Activated CD8-positive, alpha-beta T cell treated with anti-CD3 and anti-CD28 coated beads for 36 hours (primary cell): Measurements from ENCODE around the gene HDGFL2. TPM values are rescaled to one million over a fixed set of nuclear protein-coding genes. Genes with fewer than 3 reads are reported as not detected.

Experiments
- ATAC-seq: fragments of 200-7000 bp; cut with Tn5 transposase; one replicate; pipeline ENCODE4 v1.10.0; 2021; ENCODE audit warnings: mild to moderate bottlenecking, moderate library complexity
- CTCF ChIA-PET: fragments of 350-600 bp; sonication (Branson Sonifier 250); formaldehyde crosslinking; loops from one replicate; lab custom pipeline; 2021; ENCODE audit warnings: antibody characterized with exemption; lab: Charles Lee
- POLR2A ChIA-PET: fragments of 350-600 bp; sonication (Branson Sonifier 250); formaldehyde crosslinking; loops from one replicate; lab custom pipeline; 2021; ENCODE audit warnings: antibody characterized with exemption; lab: Charles Lee
- DNase-seq: peaks from one replicate; pipeline ENCODE4 v3.0.0-alpha.2; 2020
- H3K27ac Mint-ChIP-seq: one replicate; pipeline ENCODE4 v1.8.0; 2021; ENCODE audit warnings: mild to moderate bottlenecking, mixed read lengths
- H3K27me3 Mint-ChIP-seq: one replicate; pipeline ENCODE4 v1.8.0; 2021; ENCODE audit warnings: mixed read lengths
- H3K36me3 Mint-ChIP-seq: one replicate; pipeline ENCODE4 v1.8.0; 2021; ENCODE audit warnings: low read depth, mixed read lengths
- H3K4me1 Mint-ChIP-seq: one replicate; pipeline ENCODE4 v1.8.0; 2021; ENCODE audit warnings: low read depth, mixed read lengths
- H3K4me3 Mint-ChIP-seq: one replicate; pipeline ENCODE4 v1.8.0; 2021; ENCODE audit warnings: mild to moderate bottlenecking, moderate library complexity, mixed read lengths
- H3K9me3 Mint-ChIP-seq: one replicate; pipeline ENCODE4 v1.8.0; 2021; ENCODE audit warnings: mixed read lengths
- CTCF ChIP-seq: fragments of 200-600 bp; IDR thresholded peaks from one replicate; pipeline ENCODE4 v1.8.0; 2022; ENCODE audit warnings: antibody characterized with exemption, mild to moderate bottlenecking
- intact Hi-C: fragments of 100-400 bp; cut with micrococcal nuclease; formaldehyde crosslinking; loops from one replicate; pipeline ENCODE4 v1.10.0; 2022
- total RNA-seq, 2 experiments: library from RNA; stranded (reverse); gene quantifications; one replicate each; pipeline ENCODE4 v1.2.3, GENCODE V29; 2021

Gene HDGFL2
- total RNA-seq, 2 experiments from 2014 or later: 37.5 to 44.0 TPM

GRCh38 chr19:4515732-4516131 lies 43.6 kb downstream of the HDGFL2 start:
- H3K36me3 Mint-ChIP-seq: no peaks in the 10 kb centered on the region
- TF ChIP-seq CTCF: no peak
- intact Hi-C loops: no loop called here
- H3K27ac Mint-ChIP-seq: no peak overlapping the region
- H3K9me3 Mint-ChIP-seq: no peaks in the 10 kb centered on the region
- ATAC-seq: no peak
- no peaks in the 10 kb centered on the region for H3K4me1 Mint-ChIP-seq
- ChIA-PET POLR2A (no interaction called here), CTCF (interaction anchor here (1.7 kb wide), 1 partner anchor 8 kb away, joined by 3 read pairs; no protein-coding TSS in a partner anchor)
- H3K4me3 Mint-ChIP-seq: no peak overlapping the region
- H3K27me3 Mint-ChIP-seq: no peaks in the 10 kb centered on the region
- no peak for DNase-seq

DNA sequence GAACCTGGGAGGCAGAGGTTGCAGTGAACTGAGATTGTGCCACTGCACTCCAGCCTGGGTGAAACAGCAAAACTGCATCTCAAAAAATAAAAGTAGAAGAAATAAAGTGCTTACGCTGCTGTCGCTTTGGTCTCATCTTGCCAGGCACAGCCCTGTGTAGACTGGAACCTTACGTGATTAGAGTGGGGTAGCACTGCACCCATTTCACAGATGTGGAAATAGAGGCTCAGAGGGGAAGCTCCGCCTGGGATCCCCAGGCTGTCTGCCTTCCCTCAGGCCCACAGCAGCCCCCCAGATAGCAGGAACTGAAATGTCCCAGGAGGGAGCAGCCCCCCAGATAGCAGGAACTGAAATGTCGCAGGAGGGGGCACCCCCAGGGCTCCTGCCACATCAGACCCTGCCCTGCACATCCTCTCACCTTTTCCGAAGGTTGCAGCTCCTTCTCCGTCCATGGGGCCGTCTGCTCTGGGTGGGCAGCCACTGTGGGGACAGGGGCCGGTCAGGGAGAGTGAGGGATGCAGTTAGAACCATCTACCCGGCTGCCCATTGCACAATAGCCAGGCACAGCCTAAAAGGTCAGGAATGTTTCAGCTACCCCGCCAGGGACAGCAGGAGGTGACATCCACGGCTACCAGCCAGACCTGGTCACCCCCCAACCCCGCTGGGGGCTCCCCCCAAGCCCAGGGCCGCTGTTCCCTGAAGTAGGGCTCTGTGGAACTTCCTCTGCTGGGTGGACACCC lies 44.3 kb downstream of the HDGFL2 start:
- no peak for ATAC-seq
- TF ChIP-seq CTCF: no peak
- CTCF ChIA-PET: no interaction called here
- intact Hi-C loops: no loop called here
- Mint-ChIP-seq H3K4me3 (no peak overlapping the region), H3K27ac (no peak overlapping the region), H3K27me3 (no peaks in the 10 kb centered on the region), H3K9me3 (no peaks in the 10 kb centered on the region), H3K4me1 (no peaks in the 10 kb centered on the region), H3K36me3 (no peaks in the 10 kb centered on the region)
- POLR2A ChIA-PET: interaction anchor here (0.6 kb wide), 1 partner anchor 44 kb away, joined by 3 read pairs; no protein-coding TSS in a partner anchor
- no peak for DNase-seq

- no peaks in the 10 kb centered on the region for H3K9me3 Mint-ChIP-seq
Measured at GRCh38 chr19:4516939-4517300, 44.8 kb downstream of the HDGFL2 start.

DNA sequence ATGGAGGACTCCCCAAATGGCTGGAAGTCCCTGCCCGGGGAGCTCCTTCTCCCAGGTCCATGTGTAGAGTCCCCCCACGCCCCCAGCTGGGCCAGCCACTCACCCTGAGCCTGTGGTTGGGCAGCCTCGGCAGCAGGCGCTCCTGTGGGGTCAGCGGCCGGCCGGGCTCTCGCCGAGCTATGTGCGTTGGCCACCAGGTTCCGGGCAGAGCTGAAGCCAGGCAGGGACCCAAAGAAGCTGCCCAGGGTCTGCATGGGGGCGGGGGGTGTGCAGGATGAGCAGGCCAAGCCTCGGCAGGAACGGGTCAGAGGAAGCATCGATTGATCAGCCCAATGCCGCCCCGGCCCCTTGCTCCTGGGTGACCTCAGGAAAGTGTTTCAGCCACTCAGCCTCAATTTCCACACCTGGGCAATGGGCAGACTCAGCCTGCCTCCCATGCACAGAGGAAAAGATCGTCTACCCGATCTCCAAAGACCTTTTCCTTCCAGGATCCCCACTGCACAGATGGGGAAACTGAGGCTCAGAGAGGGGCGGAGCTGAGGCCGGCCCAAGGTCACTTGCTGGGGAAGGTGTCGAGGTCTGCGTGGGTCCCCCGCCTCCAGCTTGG lies 45.5 kb downstream of the HDGFL2 start:
- intact Hi-C loops: no loop called here
- DNase-seq: no peak
- Mint-ChIP-seq H3K4me3 (no peak overlapping the region), H3K27me3 (no peaks in the 10 kb centered on the region), H3K4me1 (no peaks in the 10 kb centered on the region), H3K9me3 (no peaks in the 10 kb centered on the region), H3K36me3 (no peaks in the 10 kb centered on the region), H3K27ac (no peak overlapping the region)
- ChIA-PET CTCF (interaction anchor here (1.0 kb wide), 1 partner anchor 8 kb away, joined by 3 read pairs; no protein-coding TSS in a partner anchor), POLR2A (no interaction called here)
- ATAC-seq: no peak
- no peak for TF ChIP-seq CTCF

More at GRCh38 chr19:4516939-4517300, 44.8 kb downstream of the HDGFL2 start:
- intact Hi-C loops: no loop called here
- no peaks in the 10 kb centered on the region for H3K4me1 Mint-ChIP-seq
- H3K4me3 Mint-ChIP-seq: no peak overlapping the region
- ATAC-seq (no peak), DNase-seq (no peak)
- no peaks in the 10 kb centered on the region for H3K27me3 Mint-ChIP-seq
- ChIA-PET CTCF (no interaction called here), POLR2A (interaction anchor here (0.6 kb wide), 1 partner anchor 44 kb away, joined by 3 read pairs; no protein-coding TSS in a partner anchor)
- TF ChIP-seq CTCF: no peak
- H3K36me3 Mint-ChIP-seq: no peaks in the 10 kb centered on the region
- H3K27ac Mint-ChIP-seq: no peak overlapping the region
